Keratinocyte (primary cell): ENCODE results near the gene CALML6. TPM values are rescaled to one million over a fixed set of nuclear protein-coding genes. Genes with fewer than 3 reads are reported as not detected.

ENCODE experiments used
- DNase-seq: peaks from one replicate; pipeline ENCODE4 v3.0.0-alpha.2; 2011; ENCODE audit warnings: low read depth, missing footprints, low spot score
- FAIRE-seq: peaks from 2 replicates; lab custom pipeline; 2011; peaks lifted over from hg19 to GRCh38; lab: Jason Lieb, UNC
- H2AFZ ChIP-seq: 2 replicates; pipeline ENCODE4 v1.6.0; 2012; ENCODE audit warnings: low read length, control low read depth, inconsistent platforms; ENCODE audit not compliant: control insufficient read depth
- H3K27ac ChIP-seq: 2 replicates; pipeline ENCODE4 v1.5.1; 2011; ENCODE audit warnings: low read length; ENCODE audit not compliant: control insufficient read depth, insufficient read depth
- H3K27me3 ChIP-seq: 3 replicates; pipeline ENCODE4 v1.6.0; 2011; ENCODE audit warnings: low read length; ENCODE audit not compliant: control insufficient read depth, insufficient read depth; ENCODE audit errors: extremely low read depth
- H3K36me3 ChIP-seq, 2 experiments: 2 replicates in 1 of 2; 3 replicates in 1 of 2; pipeline ENCODE4 v1.5.1; 2011; ENCODE audit warnings: low read length in 2 of 2, mild to moderate bottlenecking in 1 of 2; ENCODE audit not compliant: control insufficient read depth in 2 of 2, insufficient read depth in 2 of 2; ENCODE audit errors: extremely low read depth in 1 of 2
- H3K4me1 ChIP-seq: 3 replicates; pipeline ENCODE4 v1.5.1; 2011; ENCODE audit warnings: low read length; ENCODE audit not compliant: control insufficient read depth, insufficient read depth; ENCODE audit errors: extremely low read depth
- H3K4me2 ChIP-seq: 3 replicates; pipeline ENCODE4 v1.6.0; 2011; ENCODE audit warnings: low read depth, low read length; ENCODE audit not compliant: control insufficient read depth, insufficient read depth; ENCODE audit errors: extremely low read depth
- H3K4me3 ChIP-seq, 3 experiments: fragments of 200-600 bp in 1 of 3; sonication (generic) in 1 of 3; 2 replicates in 2 of 3; 3 replicates in 1 of 3; pipeline ENCODE4 v1.5.1; 2011 to 2016; ENCODE audit warnings: low read length in 3 of 3, mild to moderate bottlenecking in 3 of 3, control low read depth in 2 of 3, inconsistent platforms in 1 of 3, low read depth in 1 of 3, mixed read lengths in 1 of 3, mixed run types in 1 of 3, moderate library complexity in 1 of 3; ENCODE audit not compliant: control insufficient read depth in 2 of 3, insufficient read depth in 2 of 3; ENCODE audit errors: extremely low read depth in 1 of 3
- H3K79me2 ChIP-seq: 2 replicates; pipeline ENCODE4 v1.6.0; 2012; ENCODE audit warnings: low read length; ENCODE audit not compliant: control insufficient read depth, insufficient read depth
- H3K9ac ChIP-seq: 3 replicates; pipeline ENCODE4 v1.6.0; 2011; ENCODE audit warnings: low read length; ENCODE audit not compliant: control insufficient read depth, insufficient read depth; ENCODE audit errors: extremely low read depth
- H3K9me1 ChIP-seq: 3 replicates; pipeline ENCODE4 v1.6.0; 2011; ENCODE audit warnings: low read length; ENCODE audit not compliant: control insufficient read depth, insufficient read depth; ENCODE audit errors: extremely low read depth
- H3K9me3 ChIP-seq: 2 replicates; pipeline ENCODE4 v1.5.1; 2012; ENCODE audit warnings: low read depth, low read length; ENCODE audit not compliant: control insufficient read depth
- H4K20me1 ChIP-seq: 3 replicates; pipeline ENCODE4 v1.6.0; 2011; ENCODE audit warnings: low read length; ENCODE audit not compliant: control insufficient read depth, insufficient read depth; ENCODE audit errors: extremely low read depth
- EZH2 ChIP-seq: IDR thresholded peaks from one replicate; pipeline ENCODE4 v1.6.1; 2012; ENCODE audit warnings: inconsistent platforms, mild to moderate bottlenecking, low read length, moderate library complexity
- dilution Hi-C: fragments of 300-500 bp; cut with MboI; formaldehyde crosslinking; loops from one replicate; pipeline ENCODE4 v1.7.0; 2020; ENCODE audit warnings: low sequenced_read_pairs; ENCODE audit not compliant: extremely low pct_ligation_motif_present
- polyA plus RNA-seq, 5 experiments: library from polyadenylated mRNA; depleted of rRNA in 3 of 5; stranded (reverse) in 3 of 5; stranded (forward) in 1 of 5; unstranded in 1 of 5; fragments of >200 nt; gene quantifications; 1 replicate in 1 of 5; 2 replicates in 3 of 5; 3 replicates in 1 of 5; pipeline versions ENCODE4 v1.2.1 to v1.2.3, GENCODE V29; 2011 to 2012; ENCODE audit warnings: missing spikeins in 2 of 5, low read depth in 1 of 5, low replicate concordance in 1 of 5
- TF ChIP-seq, protein P1 (sequence below), 3 experiments: IDR thresholded peaks in 1 of 3; conservative IDR thresholded peaks in 1 of 3; optimal IDR thresholded peaks in 1 of 3; 2 replicates in 2 of 3; 3 replicates in 1 of 3; pipeline versions ENCODE3 to v1.5.1; 2011; ENCODE audit warnings: low read length in 3 of 3, mild to moderate bottlenecking in 3 of 3, moderate library complexity in 2 of 3, control low read depth in 1 of 3, inconsistent platforms in 1 of 3; ENCODE audit not compliant: insufficient read depth in 2 of 3; ENCODE audit errors: extremely low read depth in 1 of 3

Gene CALML6
- polyA plus RNA-seq, 1 donor (not counting 4 experiments of a cell fraction or from before 2014, with no cell fraction given) = 0.08 TPM

DNA sequence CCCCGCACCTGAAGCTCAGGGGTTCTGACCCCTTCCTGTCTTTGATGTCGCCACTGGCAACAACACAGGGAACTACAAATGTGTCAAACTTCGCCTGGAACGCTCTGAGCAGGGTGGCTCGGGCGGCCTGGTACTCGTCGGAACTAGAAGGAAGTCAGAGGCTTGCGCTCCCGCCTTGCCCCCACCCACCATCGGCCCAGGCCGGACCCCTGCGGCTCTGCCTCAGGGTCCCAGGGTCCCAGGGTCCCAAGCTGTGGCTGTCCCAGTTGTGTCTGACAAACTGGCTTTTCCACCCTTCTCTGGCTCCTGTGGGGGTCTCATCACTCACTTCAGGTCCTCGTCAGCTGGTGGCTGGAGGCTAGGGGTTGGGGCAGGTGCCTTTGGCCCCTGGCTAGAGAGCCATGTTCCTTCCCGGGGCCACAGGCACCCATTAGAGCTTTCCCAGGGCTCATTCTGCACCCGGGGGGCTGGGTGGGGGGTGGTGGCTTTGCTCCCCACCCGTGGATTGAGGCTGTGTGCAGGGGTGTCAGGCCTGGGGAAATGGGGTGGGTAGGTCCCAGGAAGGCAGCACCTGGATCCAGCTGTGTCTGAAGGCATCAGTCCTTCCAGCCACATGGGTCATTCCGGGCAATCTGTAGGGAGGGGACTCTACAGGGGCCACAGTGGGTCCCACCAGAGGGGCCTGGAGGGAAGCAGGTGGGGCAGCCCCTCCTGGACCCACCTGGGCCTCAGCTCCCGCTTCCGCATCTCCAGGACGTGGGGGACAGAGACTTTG is 12.0 kb downstream of the CALML6 start:
- no peak for DNase-seq
- no peak for TF ChIP-seq EZH2
- TF ChIP-seq, protein P1, sequence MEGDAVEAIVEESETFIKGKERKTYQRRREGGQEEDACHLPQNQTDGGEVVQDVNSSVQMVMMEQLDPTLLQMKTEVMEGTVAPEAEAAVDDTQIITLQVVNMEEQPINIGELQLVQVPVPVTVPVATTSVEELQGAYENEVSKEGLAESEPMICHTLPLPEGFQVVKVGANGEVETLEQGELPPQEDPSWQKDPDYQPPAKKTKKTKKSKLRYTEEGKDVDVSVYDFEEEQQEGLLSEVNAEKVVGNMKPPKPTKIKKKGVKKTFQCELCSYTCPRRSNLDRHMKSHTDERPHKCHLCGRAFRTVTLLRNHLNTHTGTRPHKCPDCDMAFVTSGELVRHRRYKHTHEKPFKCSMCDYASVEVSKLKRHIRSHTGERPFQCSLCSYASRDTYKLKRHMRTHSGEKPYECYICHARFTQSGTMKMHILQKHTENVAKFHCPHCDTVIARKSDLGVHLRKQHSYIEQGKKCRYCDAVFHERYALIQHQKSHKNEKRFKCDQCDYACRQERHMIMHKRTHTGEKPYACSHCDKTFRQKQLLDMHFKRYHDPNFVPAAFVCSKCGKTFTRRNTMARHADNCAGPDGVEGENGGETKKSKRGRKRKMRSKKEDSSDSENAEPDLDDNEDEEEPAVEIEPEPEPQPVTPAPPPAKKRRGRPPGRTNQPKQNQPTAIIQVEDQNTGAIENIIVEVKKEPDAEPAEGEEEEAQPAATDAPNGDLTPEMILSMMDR (optimal IDR thresholded peaks at IDR 0.05 in 1 of 3, IDR thresholded peaks at IDR 0.05 in 1 of 3, conservative IDR thresholded peaks at IDR 0.05 in 1 of 3; ENCODE audit: extremely low read depth in 1 of 3, insufficient read depth in 2 of 3, low read length in 3 of 3) = no peak
- no peaks in the 10 kb centered on the region for H3K79me2 ChIP-seq
- H3K36me3 ChIP-seq = no peaks in the 10 kb centered on the region
- H3K9me1 ChIP-seq = no peaks in the 10 kb centered on the region
- dilution Hi-C loops = no loop called here
- H2AFZ ChIP-seq = no peak overlapping the region
- no peak overlapping the region for H3K9ac ChIP-seq
- no peaks in the 10 kb centered on the region for H3K9me3 ChIP-seq
- H3K4me2 ChIP-seq = no peak overlapping the region
- no peak overlapping the region for H3K27ac ChIP-seq
- H3K4me1 ChIP-seq = no peaks in the 10 kb centered on the region
- no peak for FAIRE-seq
- no peak overlapping the region for H3K4me3 ChIP-seq
- peaks cover 45% of the 10 kb centered on the region for H3K27me3 ChIP-seq
- no peaks in the 10 kb centered on the region for H4K20me1 ChIP-seq

DNA sequence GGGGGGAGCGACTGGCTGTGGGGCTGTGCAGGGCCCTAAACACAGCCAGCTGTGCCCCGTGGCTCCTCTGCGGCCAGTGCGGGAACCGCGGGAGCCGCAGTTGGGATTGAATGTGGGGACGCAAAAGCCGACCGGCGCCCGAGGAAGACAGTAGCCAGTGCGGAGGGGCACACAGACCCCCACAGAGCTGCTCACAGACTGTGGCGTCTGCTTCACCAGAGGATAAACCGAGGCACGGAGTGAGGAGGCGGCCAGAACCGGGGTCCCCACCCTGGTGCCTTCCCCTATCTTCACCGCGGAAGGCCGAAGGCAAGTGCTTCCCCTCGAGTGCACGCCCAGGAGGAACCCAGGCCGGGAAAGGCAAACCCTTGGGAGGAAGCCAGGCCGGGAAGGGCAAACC is 12.7 kb downstream of the CALML6 start:
- H3K9me1 ChIP-seq = no peaks in the 10 kb centered on the region
- DNase-seq = no peak
- dilution Hi-C loops = no loop called here
- no peak overlapping the region for H3K4me3 ChIP-seq
- no peak overlapping the region for H3K9ac ChIP-seq
- H3K4me2 ChIP-seq = no peak overlapping the region
- H3K4me1 ChIP-seq = no peaks in the 10 kb centered on the region
- H3K79me2 ChIP-seq = no peaks in the 10 kb centered on the region
- FAIRE-seq = no peak
- H4K20me1 ChIP-seq = no peaks in the 10 kb centered on the region
- no peak for TF ChIP-seq EZH2
- TF ChIP-seq, protein P1 (optimal IDR thresholded peaks at IDR 0.05 in 1 of 3, IDR thresholded peaks at IDR 0.05 in 1 of 3, conservative IDR thresholded peaks at IDR 0.05 in 1 of 3; ENCODE audit: extremely low read depth in 1 of 3, insufficient read depth in 2 of 3, low read length in 3 of 3) = no peak
- H3K27ac ChIP-seq = no peak overlapping the region
- H3K9me3 ChIP-seq = no peaks in the 10 kb centered on the region
- H2AFZ ChIP-seq = no peak overlapping the region
- peaks cover 45% of the 10 kb centered on the region for H3K27me3 ChIP-seq
- no peaks in the 10 kb centered on the region for H3K36me3 ChIP-seq
